Activated T-cell treated with anti-CD3 and anti-CD28 coated beads for 1 hour (primary cell): ENCODE measurements around the gene ANKRD10.

ENCODE experiments used
- DNase-seq: peaks from one replicate; pipeline ENCODE4 v3.0.0-alpha.2; 2020; ENCODE audit warnings: low read depth

ANKRD10 gene

DNA sequence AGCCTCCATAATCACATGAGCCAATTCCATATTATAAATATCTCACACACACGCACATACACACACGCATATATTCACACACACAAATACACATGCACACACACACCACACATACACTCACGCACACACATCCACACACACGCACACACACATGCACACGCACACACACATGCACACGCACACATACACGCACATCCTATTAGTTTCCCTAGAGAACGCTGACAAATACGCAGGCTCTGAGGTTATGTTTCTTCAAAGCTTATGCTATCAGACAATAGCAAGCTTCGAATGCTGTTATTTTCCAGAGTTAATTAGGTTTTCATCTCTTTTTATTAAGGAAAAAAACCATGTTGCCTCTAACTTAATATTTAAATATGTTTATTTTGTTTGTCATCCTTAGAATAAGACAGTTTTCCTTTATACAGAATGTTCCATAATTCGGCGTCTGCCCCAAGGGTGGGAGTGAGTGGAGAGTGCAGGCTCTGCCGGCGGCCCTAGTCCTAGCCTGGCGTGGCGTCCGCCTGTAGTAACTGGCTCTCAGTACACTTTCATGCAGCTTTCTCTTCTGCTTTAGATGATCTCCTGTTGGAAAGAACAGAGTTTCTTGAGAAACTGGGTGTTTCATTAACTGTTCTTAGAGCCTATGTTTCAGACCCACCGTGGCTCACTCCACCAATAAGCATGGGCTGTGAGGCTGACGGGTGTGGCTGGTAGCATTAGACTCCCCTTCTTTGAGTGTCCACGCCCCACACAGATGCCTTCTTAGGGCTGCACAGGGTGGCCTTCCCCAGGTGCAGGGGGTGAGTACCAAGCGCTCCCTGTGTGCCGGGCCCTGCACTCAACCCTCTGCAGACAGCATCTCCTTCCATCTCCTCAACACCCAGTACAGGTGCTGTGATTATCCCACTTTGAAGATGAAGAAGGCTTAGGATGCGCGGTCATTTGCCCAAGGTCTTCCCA is 30.4 kb upstream of the ANKRD10 start:
- no peak for DNase-seq

DNA sequence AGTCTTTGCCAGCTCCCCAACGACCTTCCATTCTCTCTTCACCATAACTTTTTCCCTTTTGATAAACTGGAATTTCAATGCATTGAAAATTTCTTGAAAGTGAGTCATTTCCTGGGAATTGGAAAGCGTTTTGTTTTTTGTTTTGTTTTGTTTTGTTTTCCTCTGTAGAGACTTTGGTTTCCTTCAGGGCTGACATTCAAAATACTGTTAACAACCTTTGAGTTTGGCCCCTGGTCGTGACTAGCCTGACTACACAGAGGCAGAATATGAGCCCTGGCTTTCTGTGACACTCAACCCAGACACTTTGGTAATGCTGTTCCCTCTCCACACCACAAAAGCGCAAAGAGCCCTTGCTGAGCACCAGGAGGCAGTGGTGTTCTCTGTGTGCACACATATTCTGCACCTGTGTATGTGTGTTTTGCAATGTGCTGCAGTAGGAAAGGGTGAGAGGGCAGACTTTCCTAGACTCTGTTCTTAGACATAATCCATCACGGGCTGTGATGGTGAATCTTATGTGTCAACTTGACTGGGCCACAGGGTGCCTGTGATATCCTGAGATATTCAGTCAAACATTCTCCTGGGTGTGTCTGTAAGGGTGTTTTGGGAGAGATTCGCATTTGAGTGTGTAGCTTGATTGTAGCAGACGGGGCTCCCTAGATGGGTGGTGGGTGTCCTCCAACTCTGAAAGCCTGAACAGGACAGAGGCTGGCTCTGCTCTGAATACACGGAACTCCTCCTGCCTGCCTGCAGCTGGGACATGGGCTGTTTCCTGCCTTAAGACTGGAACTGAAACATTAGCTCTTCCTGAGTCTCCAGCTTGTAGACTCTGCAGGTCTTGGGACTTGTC is 29.5 kb upstream of the ANKRD10 start:
- DNase-seq = no peak

DNA sequence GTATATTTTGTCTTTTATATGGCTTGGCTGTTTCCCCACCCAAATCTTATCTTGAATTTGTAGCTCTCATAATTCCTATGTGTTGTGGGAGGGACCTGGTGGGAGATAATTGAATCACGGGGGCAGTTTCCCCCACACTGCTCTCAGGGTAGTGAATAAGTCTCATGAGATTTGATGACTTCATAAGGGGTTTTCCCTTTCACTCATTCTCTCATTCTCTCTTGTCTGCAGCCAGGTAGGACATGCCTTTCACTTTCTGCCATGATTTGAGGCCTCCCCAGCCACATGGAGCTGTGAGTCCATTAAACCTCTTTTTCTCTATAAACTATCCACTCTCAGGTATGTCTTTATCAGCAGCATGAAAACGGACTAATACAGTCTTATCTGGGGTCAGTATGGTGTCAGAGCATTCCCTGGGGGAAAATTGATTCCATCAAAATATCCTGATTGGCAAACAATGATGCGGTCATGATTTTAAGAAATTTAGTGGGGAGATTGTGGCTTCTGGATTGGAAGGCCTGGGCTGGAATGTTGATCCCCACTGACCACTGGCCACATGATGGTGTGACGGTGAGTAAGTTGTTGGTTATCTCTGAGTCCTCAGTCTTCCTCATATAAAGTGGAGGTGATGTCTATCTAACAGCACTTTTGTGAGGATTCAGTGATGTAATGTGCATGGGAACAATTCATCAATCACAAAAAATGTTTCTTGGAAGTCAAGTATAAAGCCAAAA is 27.5 kb upstream of the ANKRD10 start:
- DNase-seq = no peak

DNA sequence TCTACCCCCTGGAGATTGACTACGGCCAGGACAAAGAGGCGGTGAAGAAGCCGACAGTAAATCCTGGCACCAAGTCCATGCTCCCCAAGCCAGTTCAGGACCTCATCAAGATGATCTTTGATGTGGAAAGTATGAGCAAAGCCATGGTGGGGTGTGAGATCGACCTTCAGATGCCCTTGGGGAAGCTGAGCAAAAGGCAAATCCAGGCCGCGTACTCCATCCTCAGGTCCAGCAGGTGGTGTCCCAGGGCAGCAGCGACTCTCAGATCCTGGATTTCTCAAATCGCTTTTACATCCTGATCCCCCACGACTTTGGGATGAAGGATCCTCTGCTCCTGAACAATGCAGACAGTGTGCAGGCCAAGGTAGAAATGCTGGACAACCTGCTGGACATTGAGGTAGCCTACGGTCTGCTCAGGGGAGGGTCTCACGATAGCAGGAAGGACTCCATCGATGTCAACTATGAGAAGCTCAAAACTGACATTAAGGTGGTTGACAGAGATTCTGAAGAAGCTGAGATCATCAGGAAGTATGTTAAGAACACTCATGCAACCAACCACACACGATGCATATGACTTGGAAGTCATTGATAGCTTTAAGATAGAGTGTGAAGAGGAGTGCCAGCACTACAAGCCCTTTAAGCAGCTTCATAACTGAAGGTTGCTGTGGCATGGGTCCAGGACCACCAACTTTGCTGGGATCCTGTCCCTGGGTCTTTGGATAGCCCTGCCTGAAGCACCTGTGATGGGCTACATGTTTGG is 24.0 kb upstream of the ANKRD10 start:
- DNase-seq = no peak

DNA sequence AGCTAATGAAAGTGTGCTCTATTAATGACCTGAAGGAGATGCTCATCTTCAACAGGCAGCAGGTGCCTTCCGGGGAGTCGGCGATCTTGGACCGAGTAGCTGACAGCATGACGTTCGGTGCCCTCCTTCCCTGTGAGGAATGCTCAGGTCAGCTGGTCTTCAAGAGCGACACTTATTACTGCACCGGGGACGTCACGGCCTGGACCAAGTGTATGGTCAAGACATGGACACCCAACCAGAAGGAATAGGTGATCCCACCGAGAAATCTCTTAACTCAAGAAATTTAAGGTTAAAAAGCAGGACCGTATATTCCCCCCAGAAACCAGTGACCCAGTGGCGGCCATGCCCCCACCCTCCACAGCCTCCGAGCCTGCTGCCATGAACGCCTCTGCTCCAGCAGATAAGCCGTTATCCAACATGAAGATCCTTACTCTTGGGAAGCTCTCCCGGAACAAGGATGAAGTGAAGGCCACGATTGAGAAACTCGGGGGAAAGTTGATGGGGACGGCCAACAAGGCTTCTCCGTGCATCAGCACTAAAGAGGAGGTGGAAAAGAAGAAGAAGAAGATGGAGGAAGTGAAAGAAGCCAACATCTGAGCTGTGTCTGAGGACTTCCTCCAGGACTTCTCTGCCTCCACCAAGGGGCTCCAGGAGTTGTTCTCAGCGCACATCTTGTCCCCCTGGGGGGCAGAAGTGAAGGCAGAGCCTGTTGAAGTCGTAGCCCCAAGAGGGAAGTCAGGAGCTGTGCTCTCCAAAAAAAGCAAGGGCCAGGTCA is 22.8 kb upstream of the ANKRD10 start:
- no peak for DNase-seq

DNA sequence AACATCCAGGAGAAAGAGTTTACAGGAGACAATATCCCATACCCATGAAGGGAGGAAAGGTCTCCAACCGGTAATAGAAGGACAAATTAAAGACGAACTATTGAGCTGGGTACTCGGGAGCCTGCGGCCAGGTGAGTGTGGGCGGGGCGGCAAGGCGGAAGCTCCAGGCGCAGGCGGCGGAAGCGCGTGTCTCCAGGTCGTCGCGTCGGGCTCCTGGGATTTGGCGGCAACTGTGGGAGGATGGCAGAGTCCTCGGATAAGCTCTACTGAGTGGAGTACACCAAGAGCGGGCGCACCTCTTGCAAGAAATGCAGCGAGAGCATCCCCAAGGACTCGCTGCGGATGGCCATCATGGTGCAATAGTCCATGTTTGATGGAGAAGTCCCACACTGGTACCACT is 21.6 kb upstream of the ANKRD10 start:
- DNase-seq = no peak

DNA sequence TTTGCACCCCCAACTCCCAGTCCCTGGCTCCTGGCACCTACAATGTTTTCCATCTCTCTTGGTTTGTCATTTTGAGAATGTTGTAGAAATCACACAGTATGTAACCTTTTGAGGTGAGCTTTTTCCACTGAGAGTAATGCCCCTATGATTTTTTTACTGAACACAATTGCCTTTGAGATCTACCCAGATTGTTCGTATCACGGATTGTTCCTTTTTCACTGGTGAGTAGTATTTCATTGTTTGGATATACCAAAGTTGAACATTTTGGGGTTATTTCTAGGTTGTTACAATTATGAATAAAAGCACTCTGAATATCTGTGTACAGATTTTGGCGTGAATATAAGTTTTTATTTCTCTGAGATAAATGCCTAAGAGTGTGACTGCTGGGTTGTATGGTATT is 17.7 kb upstream of the ANKRD10 start:
- no peak for DNase-seq

DNA sequence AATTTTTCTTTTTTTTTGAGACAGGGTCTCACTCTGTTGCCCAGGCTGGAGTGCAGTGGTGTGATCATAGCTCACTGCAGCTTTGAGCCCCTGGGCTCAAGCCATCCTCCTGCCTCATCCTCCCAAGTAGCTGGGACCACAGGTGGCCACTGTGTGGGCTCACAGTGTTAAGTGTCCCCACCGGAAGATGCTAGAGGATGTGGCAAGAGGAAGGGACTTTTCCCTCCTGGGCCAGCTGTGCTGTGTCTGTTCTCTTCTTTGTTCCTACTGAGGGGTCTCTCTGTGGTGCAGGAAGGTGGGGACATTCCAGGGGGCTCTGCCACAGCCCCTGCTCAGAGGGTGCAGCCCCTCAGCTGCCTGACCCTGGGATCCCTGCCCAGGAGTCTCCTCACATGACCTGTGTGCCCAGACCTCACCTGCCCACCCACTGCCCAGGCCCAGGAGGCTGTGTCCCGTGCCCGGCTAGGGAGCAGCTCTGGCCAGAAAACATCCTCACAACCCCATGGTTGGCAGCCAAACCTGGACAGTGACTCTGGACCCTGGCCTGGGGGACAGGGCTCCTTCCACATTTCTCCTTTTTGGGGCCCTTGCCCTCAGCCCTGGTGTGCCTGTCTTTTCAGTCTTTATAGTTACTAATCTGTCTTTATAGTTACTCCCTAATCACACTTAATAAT is 14.4 kb upstream of the ANKRD10 start:
- DNase-seq = no peak

DNA sequence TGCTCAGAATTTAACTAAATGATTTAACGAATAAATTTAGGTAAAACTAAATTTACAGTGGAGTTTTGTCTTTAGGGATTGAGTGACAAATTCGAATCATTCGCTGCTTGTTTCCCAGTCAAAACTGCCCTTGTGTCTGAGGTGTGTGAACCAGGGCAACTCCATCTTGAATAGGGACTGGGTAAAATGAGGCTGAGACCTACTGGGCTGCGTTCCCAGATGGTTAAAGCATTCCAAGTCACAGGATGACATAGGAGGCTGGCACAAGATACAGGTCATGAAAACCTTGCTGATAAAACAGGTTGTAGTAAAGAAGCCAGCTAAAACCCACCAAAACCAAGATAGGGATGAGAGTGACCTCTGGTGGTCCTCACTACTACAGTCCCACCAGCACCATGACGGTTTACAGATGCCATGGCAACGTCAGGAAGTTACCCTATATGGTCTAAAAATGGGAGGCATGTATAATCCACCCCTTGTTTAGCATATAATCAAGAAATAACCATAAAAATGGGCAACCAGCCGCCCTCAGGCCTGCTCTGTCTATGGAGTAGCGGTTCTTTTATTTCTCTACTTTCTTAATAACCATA is 10.2 kb upstream of the ANKRD10 start:
- DNase-seq = no peak

DNA sequence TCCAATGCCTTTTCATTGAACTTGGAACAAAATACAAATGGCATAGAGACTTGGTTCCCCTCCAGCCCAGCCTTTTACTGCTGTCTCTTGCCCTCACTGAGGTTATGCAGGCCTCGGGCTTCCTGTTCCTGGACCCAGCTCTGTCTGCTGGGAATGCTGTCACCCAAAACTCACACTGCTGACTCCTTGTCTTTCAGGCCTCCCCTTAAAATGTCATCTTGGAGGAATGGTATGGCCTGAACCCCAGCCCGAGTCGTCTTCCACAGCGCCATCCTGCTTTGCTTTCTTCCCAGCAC is 9.7 kb upstream of the ANKRD10 start:
- no peak for DNase-seq

DNA sequence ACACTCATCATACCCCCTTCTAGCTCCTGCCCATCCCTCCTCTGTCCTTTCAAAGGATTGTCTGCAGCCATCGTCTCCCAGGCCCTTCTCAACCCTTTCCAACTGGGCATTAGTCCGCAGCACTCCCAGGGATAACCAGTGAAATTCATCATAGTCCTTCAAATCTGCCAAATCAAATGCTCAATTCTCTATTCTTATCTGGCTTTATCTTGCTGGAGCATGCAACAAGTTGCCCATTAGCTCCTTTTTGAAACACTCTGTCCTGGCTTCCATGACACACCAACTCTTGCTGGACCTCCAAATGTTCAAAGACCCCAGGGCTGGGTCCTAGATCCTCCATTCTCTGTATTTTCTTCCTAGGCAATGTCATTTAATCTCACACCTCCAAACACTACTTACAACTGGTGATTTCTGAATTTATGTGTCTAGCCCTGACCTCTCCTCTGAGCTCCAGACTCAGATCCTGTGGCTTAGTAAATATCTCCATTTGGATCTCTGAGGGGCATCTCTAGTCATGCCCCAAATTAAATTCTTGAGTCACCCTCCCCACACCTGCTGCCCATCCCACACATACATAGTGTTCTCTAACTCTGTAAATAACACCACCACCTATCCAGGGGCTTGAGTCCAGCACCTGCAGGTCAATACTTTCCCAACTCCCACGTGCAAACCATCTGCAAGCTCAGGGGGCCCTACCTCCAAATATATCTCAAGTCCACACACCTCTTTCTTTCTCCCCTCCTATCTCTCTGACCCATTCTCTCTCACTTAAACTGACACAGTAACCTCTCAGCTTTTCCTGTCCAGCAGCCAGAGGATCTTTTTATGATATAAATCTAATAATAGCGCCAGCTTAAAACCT is 9.1 kb upstream of the ANKRD10 start:
- DNase-seq = no peak

DNA sequence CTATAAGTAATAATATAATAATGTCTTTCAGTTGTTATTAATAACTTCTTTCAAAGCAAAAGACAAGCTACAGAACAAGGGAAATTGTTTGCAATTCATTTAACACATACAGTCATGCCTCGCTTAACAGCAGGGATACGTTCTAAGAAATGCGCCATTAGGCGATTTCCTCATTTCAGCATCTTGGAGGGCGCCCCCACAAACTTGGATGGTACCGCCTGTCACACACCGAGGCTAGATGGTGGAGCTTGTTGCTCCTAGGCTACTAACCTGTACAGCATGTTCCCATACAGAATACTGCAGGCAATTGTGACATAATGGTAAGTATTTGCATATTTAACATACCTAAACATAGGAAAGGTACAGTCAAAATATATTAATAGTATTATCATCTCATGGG is 8.2 kb upstream of the ANKRD10 start:
- no peak for DNase-seq

DNA sequence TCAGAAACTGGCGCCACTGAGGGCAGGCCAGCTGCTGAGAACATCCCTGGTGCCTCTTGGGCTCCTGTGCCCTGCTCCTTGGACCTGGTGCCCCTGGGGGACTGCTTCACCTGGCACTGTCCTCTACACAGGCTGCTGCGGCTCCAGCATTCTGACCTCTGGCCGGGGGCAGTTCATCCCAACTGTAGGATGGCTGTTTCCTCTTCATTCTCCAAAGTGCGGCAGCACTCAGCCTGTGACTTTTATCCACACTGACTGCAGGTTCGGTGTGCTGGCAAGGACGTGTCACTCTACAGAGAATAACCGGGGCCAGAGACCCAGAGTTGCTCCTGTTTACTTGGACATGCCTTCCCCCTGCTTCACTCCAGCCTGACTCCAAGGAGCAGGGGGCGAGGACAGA is 7.6 kb upstream of the ANKRD10 start:
- no peak for DNase-seq

DNA sequence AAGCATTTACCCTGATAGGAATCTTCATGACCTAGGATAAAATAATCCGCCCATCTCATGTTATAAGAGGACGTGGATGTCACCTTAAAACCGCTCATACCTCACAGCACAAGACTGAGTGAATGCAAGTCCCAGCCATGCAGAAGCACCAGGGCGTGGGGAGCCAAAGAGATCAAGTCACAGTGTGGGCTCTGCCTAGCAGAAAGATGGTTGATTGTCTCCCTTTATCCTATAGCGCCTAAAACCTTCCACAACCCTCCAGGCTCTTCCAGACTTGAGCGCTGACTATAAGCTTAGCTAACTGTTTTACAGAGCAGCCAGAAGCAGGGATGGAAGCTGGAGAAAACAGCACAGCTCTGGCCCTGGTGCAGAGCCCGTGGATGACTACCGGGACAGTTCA is 6.8 kb upstream of the ANKRD10 start:
- DNase-seq = no peak

DNA sequence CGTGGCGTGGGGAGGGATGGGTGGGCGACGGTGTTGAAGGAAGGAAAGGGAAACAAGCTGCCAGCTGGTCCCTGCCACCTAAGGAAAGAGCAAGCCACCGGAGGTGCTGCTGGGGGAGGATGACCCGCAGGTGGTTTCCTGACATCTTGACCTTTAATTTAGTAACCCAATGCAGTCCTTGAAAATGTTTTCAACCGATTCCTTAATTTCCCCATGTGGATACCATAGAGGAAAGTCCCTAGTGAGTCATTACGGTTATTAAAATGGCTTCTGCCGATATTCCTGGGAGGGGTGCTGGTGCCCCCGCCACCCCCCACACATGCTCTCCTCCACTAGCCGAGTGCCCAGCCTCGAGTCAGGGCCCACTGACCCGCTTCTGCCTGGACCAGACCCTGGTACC is 6.3 kb upstream of the ANKRD10 start:
- DNase-seq = no peak

DNA sequence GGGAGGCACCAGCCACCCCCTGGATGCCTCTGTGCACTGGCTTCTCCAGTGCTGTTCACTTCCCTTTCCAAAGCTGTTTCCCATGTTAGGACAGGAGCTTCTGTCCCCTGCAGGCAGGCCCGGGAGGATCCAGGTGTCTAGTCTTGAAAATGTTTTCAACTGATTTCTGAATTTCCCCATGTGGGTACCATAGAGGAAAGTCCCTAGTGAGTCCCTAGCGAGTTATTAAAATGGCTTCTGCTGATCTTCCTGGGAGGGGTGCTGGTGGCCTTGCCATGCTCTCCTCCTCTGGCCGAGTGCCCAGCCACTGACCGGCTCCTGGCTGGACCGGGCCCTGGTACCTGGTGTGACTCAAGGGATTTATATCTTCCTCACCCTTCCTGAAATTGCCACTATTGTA is 5.2 kb upstream of the ANKRD10 start:
- DNase-seq = no peak

DNA sequence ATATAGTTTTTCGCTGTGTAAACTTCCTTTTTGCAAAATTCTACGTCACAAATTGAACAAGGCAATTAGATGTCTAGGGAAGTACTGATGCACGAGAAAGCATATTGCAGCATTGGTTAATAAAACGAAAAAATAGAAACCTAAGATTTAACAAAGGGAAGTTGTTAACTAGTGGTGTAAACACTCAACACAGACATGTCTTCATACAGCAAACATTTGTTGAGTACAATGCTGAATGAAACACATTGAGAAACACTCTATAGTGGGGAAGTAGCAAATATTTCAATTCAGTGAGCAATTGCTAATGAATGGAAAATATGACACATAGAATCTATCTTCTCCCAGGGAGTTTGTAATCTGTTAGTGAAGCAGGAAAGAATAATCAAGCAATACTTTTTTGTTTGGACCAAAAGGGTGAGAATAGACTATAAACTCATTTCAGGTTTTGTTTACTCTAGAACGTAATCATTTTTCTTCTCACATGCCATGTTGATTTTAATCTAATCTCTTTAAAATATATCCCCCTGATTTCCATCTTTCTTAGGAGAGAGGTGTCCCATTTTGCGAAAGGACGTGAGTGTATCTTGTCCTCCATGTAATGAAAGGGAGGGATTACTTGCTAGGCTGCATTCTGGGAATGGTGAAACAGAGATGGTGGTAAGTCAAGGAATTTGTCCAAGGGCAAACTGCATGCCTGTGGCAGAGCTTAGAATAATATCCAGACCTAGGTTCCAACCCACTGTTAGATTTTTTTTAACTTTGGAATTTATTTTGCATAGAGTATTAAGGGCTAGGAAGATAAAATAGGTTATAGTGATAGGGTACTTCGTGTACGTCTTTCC is 1.7 kb upstream of the ANKRD10 start:
- no peak for DNase-seq

DNA sequence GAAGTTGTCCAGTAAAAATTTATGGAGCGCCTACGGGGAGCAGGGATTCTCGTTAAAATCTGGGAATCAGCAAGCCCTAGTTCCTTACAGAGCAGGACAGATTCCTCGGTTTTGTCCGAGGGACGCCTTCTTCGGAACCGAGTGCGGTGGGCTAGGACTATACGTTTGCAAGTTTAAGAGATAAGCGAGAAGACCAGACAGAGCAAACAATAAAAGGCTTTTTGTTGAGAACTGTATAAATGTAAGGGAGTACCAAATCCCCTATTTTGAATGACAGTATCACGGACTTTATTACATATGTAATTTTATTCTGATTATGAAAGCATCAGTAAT is 971 bp upstream of the ANKRD10 start:
- DNase-seq = no peak
